Fibroblast of lung (primary cell): Measurements from ENCODE around the gene CCM2L. TPM values are rescaled to one million over a fixed set of nuclear protein-coding genes. Genes with fewer than 3 reads are reported as not detected.

ENCODE experiments used
- DNase-seq, 2 donors: peaks; one replicate each; pipeline versions ENCODE4 v3.0.0 to v3.0.0-alpha.2; 2010; ENCODE audit warnings: low read depth in 2 of 2
- H2AFZ ChIP-seq: 2 replicates; pipeline ENCODE4 v1.5.1; 2012; ENCODE audit warnings: low read length, control low read depth, inconsistent platforms
- H3K27ac ChIP-seq: 2 replicates; pipeline ENCODE4 v1.5.1; 2011; ENCODE audit warnings: low read length, control low read depth; ENCODE audit not compliant: insufficient read depth
- H3K27me3 ChIP-seq: 2 replicates; pipeline ENCODE4 v1.5.1; 2011; ENCODE audit warnings: mild to moderate bottlenecking, low read length; ENCODE audit not compliant: control insufficient read depth, insufficient read depth
- H3K36me3 ChIP-seq: 2 replicates; pipeline ENCODE4 v1.5.1; 2011; ENCODE audit warnings: low read length; ENCODE audit not compliant: control insufficient read depth, insufficient read depth
- H3K4me1 ChIP-seq: 2 replicates; pipeline ENCODE4 v1.5.1; 2011; ENCODE audit warnings: low read length; ENCODE audit not compliant: control insufficient read depth, insufficient read depth; ENCODE audit errors: extremely low read depth
- H3K4me2 ChIP-seq: 2 replicates; pipeline ENCODE4 v1.5.1; 2011; ENCODE audit warnings: low read length, control low read depth; ENCODE audit not compliant: insufficient read depth; ENCODE audit errors: extremely low read depth
- H3K4me3 ChIP-seq, 4 experiments: fragments of 200-600 bp in 1 of 4; sonication (generic) in 1 of 4; replicated peaks in 1 of 4; 2 replicates each; pipeline ENCODE4 v1.5.1; 2011 to 2016; ENCODE audit warnings: low read length in 4 of 4, low read depth in 3 of 4, mild to moderate bottlenecking in 3 of 4, control low read depth in 2 of 4, inconsistent platforms in 1 of 4, mixed read lengths in 1 of 4; ENCODE audit not compliant: insufficient read depth in 1 of 4; ENCODE audit errors: control extremely low read depth in 1 of 4
- H3K79me2 ChIP-seq: 2 replicates; pipeline ENCODE4 v1.5.1; 2012; ENCODE audit warnings: mild to moderate bottlenecking, low read length, inconsistent platforms; ENCODE audit not compliant: control insufficient read depth, insufficient read depth
- H3K9ac ChIP-seq: 2 replicates; pipeline ENCODE4 v1.5.1; 2011; ENCODE audit warnings: mild to moderate bottlenecking, low read length, control low read depth; ENCODE audit not compliant: insufficient read depth
- H3K9me3 ChIP-seq: 2 replicates; pipeline ENCODE4 v1.5.1; 2012; ENCODE audit warnings: low read depth, low read length; ENCODE audit not compliant: control insufficient read depth, insufficient read depth
- H4K20me1 ChIP-seq: 2 replicates; pipeline ENCODE4 v1.5.1; 2011; ENCODE audit warnings: low read length; ENCODE audit not compliant: control insufficient read depth, insufficient read depth; ENCODE audit errors: extremely low read depth
- CTCF ChIP-seq, 2 donors: IDR thresholded peaks in 1 of 2; conservative IDR thresholded peaks in 1 of 2; 1 replicate in 1 of 2; 2 replicates in 1 of 2; pipeline ENCODE4 v1.5.1; 2011 to 2012; ENCODE audit warnings: low read length in 2 of 2, control low read depth in 1 of 2, inconsistent platforms in 1 of 2, low read depth in 1 of 2, mild to moderate bottlenecking in 1 of 2
- EZH2 ChIP-seq: IDR thresholded peaks from 2 replicates; pipeline ENCODE4 v1.5.1; 2012; ENCODE audit warnings: low read length, control low read depth, mild to moderate bottlenecking; ENCODE audit errors: missing control alignments
- polyA plus RNA-seq, 2 donors: library from polyadenylated mRNA; depleted of rRNA in 1 of 2; stranded (reverse) in 1 of 2; unstranded in 1 of 2; fragments of >200 nt; gene quantifications; 2 replicates each; pipeline ENCODE4 v1.2.1, GENCODE V29; 2011 to 2012; ENCODE audit warnings: missing spikeins in 1 of 2
- total RNA-seq: library from RNA; depleted of rRNA; stranded (reverse); fragments of >200 nt; gene quantifications from 2 replicates; pipeline ENCODE4 v1.2.1, GENCODE V29; 2014

CCM2L gene
- total and polyA plus RNA-seq, 2 donors (not counting 1 experiment from before 2014, with no cell fraction given), result not detected

GRCh38 chr20:32069711-32070110 is 59.5 kb downstream of the CCM2L start:
- H3K27me3 ChIP-seq, result peaks cover 2% of the 10 kb centered on the region
- H3K9me3 ChIP-seq, result no peaks in the 10 kb centered on the region
- H3K4me1 ChIP-seq, result peaks cover 4% of the 10 kb centered on the region
- TF ChIP-seq EZH2, result no peak
- TF ChIP-seq CTCF (conservative IDR thresholded peaks at IDR 0.05 in 1 of 2, IDR thresholded peaks at IDR 0.05 in 1 of 2; ENCODE audit: low read depth in 1 of 2, low read length in 2 of 2), result no peak
- no peak overlapping the region for H3K4me2 ChIP-seq
- no peak overlapping the region for H3K9ac ChIP-seq
- no peaks in the 10 kb centered on the region for H3K79me2 ChIP-seq
- DNase-seq, result peak; percentile 15 to 21
- no peaks in the 10 kb centered on the region for H3K36me3 ChIP-seq
- no peak overlapping the region for H3K4me3 ChIP-seq
- no peak overlapping the region for H2AFZ ChIP-seq
- no peaks in the 10 kb centered on the region for H4K20me1 ChIP-seq
- H3K27ac ChIP-seq, result no peak overlapping the region

- H3K27ac ChIP-seq, result no peak overlapping the region
- no peak overlapping the region for H3K4me2 ChIP-seq
- H3K9ac ChIP-seq, result no peak overlapping the region
- DNase-seq, result no peak
- no peak overlapping the region for H2AFZ ChIP-seq
- H3K27me3 ChIP-seq, result peaks cover 5% of the 10 kb centered on the region
- H3K4me1 ChIP-seq, result peaks cover 4% of the 10 kb centered on the region
- H3K36me3 ChIP-seq, result no peaks in the 10 kb centered on the region
- TF ChIP-seq CTCF (conservative IDR thresholded peaks at IDR 0.05 in 1 of 2, IDR thresholded peaks at IDR 0.05 in 1 of 2; ENCODE audit: low read depth in 1 of 2, low read length in 2 of 2), result no peak
- no peak for TF ChIP-seq EZH2
- no peaks in the 10 kb centered on the region for H4K20me1 ChIP-seq
- H3K4me3 ChIP-seq, result no peak overlapping the region
- no peaks in the 10 kb centered on the region for H3K9me3 ChIP-seq
- H3K79me2 ChIP-seq, result no peaks in the 10 kb centered on the region
Observed at GRCh38 chr20:32070282-32070681, 60.0 kb downstream of the CCM2L start.

GRCh38 chr20:32070690-32071213 is 60.5 kb downstream of the CCM2L start:
- H3K9me3 ChIP-seq, result no peaks in the 10 kb centered on the region
- H3K79me2 ChIP-seq, result no peaks in the 10 kb centered on the region
- no peaks in the 10 kb centered on the region for H4K20me1 ChIP-seq
- H3K36me3 ChIP-seq, result no peaks in the 10 kb centered on the region
- no peak for DNase-seq
- no peak overlapping the region for H3K9ac ChIP-seq
- no peak overlapping the region for H3K27ac ChIP-seq
- H3K4me3 ChIP-seq, result no peak overlapping the region
- H3K4me2 ChIP-seq, result no peak overlapping the region
- H3K4me1 ChIP-seq, result peaks cover 4% of the 10 kb centered on the region
- TF ChIP-seq EZH2, result no peak
- no peak for TF ChIP-seq CTCF (conservative IDR thresholded peaks at IDR 0.05 in 1 of 2, IDR thresholded peaks at IDR 0.05 in 1 of 2; ENCODE audit: low read depth in 1 of 2, low read length in 2 of 2)
- H2AFZ ChIP-seq, result no peak overlapping the region
- peaks cover 5% of the 10 kb centered on the region for H3K27me3 ChIP-seq
